GM21447 (cell line): ENCODE results near the gene CEP295NL.
"Not testable (repeated sequence)": the region's sequence is repeated elsewhere in the genome, so short reads cannot be mapped to it uniquely, and the experiment has no call there.

Experiments
- ATAC-seq: cut with Tn5 transposase; IDR thresholded peaks from one replicate; pipeline ENCODE4 v1.9.1; 2021; ENCODE audit not compliant: unreplicated experiment

CEP295NL gene

GRCh38 chr17:78929908-78930775 lies 27.1 kb upstream of the CEP295NL start:
- no peak for ATAC-seq

- ATAC-seq: no peak
These were observed 22.9 kb upstream of the CEP295NL start for GRCh38 chr17:78925662-78926555.

GRCh38 chr17:78925234-78925633 lies 22.2 kb upstream of the CEP295NL start, which contains the start of gene TIMP2:
Gene TIMP2, minus strand, starts transcription at chr17:78925387. Its CDS starts 299 bp downstream, at chr17:78925088.
- ATAC-seq: no peak

GRCh38 chr17:78924481-78925151 lies 21.6 kb upstream of the CEP295NL start:
- no peak for ATAC-seq

- ATAC-seq: no peak
These were observed 20.9 kb upstream of the CEP295NL start for GRCh38 chr17:78923660-78924453.

GRCh38 chr17:78922816-78923498 lies 20.0 kb upstream of the CEP295NL start:
- no peak for ATAC-seq

GRCh38 chr17:78921437-78921971 lies 18.5 kb upstream of the CEP295NL start:
- ATAC-seq: no peak

- ATAC-seq: no peak
These were observed 17.5 kb upstream of the CEP295NL start for GRCh38 chr17:78920528-78920927.

GRCh38 chr17:78919861-78920450 lies 17.0 kb upstream of the CEP295NL start:
- no peak for ATAC-seq

GRCh38 chr17:78918979-78919378 lies 16.0 kb upstream of the CEP295NL start:
- no peak for ATAC-seq

GRCh38 chr17:78917451-78918275 lies 14.7 kb upstream of the CEP295NL start:
- ATAC-seq: no peak

- ATAC-seq: no peak
These were observed 13.1 kb upstream of the CEP295NL start for GRCh38 chr17:78915872-78916632.

GRCh38 chr17:78913115-78913514 lies 10.1 kb upstream of the CEP295NL start:
- no peak for ATAC-seq

- no peak for ATAC-seq
These were observed 9.1 kb upstream of the CEP295NL start for GRCh38 chr17:78912082-78912481.

GRCh38 chr17:78911543-78911942 lies 8.5 kb upstream of the CEP295NL start:
- not testable (repeated sequence) for ATAC-seq

GRCh38 chr17:78910497-78911284 lies 7.7 kb upstream of the CEP295NL start:
- no peak for ATAC-seq

GRCh38 chr17:78908426-78908825 lies 5.4 kb upstream of the CEP295NL start:
- ATAC-seq: no peak
